Measurements from ENCODE around the gene GRIP1. TPM values are rescaled to one million over a fixed set of nuclear protein-coding genes. Genes with fewer than 3 reads are reported as not detected.

Gene GRIP1
- total RNA-seq, 1 experiment from 2014 or later, result 0.77 TPM

- in situ Hi-C loops (cut with HindIII; ENCODE audit: low pct_unique_long_range_greater_than_20kb, low sequenced_read_pairs), result no loop called here
- DNase-seq (ENCODE audit: low read depth, low spot score), result no peak
Observed at GRCh38 chr12:66352899-66353298, 326.0 kb downstream of the GRIP1 start.

- in situ Hi-C loops (cut with HindIII; ENCODE audit: low pct_unique_long_range_greater_than_20kb, low sequenced_read_pairs), result no loop called here
Observed at GRCh38 chr12:66352197-66352596, 326.7 kb downstream of the GRIP1 start.

GRCh38 chr12:66351301-66351700, 327.6 kb downstream of the GRIP1 start:
- in situ Hi-C loops (cut with HindIII; ENCODE audit: low pct_unique_long_range_greater_than_20kb, low sequenced_read_pairs), result no loop called here

More at GRCh38 chr12:66352197-66352596, 326.7 kb downstream of the GRIP1 start:
- peak; percentile 44 for DNase-seq (ENCODE audit: low read depth, low spot score)

GRCh38 chr12:66345956-66346355, 332.9 kb downstream of the GRIP1 start:
- in situ Hi-C loops (cut with HindIII; ENCODE audit: low pct_unique_long_range_greater_than_20kb, low sequenced_read_pairs), result no loop called here
- no peak for DNase-seq (ENCODE audit: low read depth, low spot score)

More at GRCh38 chr12:66351301-66351700, 327.6 kb downstream of the GRIP1 start:
- no peak for DNase-seq (ENCODE audit: low read depth, low spot score)

DNA sequence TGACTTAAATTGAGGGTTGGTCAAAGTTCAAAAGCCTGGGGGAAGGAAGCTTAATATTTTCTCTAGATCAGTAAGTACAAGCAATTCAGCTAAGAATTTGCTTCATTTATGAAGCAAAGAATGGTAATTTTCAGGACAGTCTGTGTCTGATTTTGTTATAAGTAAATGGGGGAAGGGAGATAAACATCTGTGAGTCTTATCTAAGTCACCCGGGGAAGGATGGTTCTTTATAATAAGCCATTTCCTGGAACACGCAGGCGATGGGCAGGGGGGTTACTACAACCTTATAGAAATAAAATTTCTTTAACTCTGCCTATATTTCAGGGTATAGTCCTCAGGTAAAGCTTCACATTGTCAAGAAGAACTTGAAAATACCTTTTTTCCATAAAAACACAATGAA, 333.7 kb downstream of the GRIP1 start:
- no peak for DNase-seq (ENCODE audit: low read depth, low spot score)
- in situ Hi-C loops (cut with HindIII; ENCODE audit: low pct_unique_long_range_greater_than_20kb, low sequenced_read_pairs), result no loop called here

- in situ Hi-C loops (cut with HindIII; ENCODE audit: low pct_unique_long_range_greater_than_20kb, low sequenced_read_pairs), result no loop called here
- DNase-seq (ENCODE audit: low read depth, low spot score), result no peak
Observed at GRCh38 chr12:66341126-66341525, 337.8 kb downstream of the GRIP1 start.

- no peak for DNase-seq (ENCODE audit: low read depth, low spot score)
- in situ Hi-C loops (cut with HindIII; ENCODE audit: low pct_unique_long_range_greater_than_20kb, low sequenced_read_pairs), result no loop called here
Observed at GRCh38 chr12:66340131-66340530, 338.7 kb downstream of the GRIP1 start.

DNA sequence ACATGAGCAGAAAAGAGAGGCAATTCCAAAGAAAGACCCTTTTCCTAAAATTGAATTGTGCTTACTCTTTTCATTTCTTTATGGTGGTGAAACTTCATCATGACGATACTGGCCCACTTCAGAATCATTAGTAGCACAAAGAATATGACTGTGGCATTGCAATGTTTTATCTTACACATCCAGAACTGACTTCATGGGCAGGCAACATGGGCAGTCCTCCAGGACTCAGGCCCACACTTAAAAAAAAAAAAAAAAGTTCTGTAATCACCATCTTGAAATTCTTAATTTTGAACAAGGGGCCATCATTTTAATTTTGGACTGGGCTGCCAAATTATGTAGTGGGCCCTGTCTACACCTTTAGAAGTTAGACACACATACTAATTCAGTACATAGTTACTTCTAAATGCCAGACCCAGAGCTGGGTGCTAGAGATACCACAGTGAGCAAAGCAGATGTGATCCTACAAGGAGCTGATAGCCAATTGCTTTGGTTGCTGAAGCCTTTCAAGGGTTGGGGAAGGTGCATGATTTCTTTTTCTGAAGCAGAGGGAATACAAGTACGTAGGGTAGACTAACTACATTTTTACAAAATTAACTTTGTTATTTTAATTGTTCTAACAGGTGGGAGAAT, 341.4 kb downstream of the GRIP1 start:
- in situ Hi-C loops (cut with HindIII; ENCODE audit: low pct_unique_long_range_greater_than_20kb, low sequenced_read_pairs), result no loop called here
- no peak for DNase-seq (ENCODE audit: low read depth, low spot score)

DNA sequence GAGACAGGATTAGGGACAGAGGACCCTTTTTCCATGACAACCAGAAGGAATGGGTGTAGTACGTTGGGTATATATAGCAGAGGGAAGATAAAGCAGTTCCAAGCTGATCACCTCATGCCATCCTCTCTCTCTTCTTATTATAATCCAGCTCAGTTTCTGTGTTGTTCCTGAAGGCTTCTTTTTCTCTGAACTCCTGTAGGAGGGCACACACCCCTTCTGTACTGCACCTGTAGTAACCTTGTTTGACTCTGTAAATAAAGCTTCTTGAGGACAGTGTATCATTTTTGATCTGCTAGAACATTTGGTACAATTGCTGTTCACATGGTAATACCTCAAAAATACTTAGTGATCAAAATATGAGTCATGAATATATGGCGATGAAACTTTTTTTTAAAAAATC, 343.1 kb downstream of the GRIP1 start:
- in situ Hi-C loops (cut with HindIII; ENCODE audit: low pct_unique_long_range_greater_than_20kb, low sequenced_read_pairs), result no loop called here
- no peak for DNase-seq (ENCODE audit: low read depth, low spot score)

DNA sequence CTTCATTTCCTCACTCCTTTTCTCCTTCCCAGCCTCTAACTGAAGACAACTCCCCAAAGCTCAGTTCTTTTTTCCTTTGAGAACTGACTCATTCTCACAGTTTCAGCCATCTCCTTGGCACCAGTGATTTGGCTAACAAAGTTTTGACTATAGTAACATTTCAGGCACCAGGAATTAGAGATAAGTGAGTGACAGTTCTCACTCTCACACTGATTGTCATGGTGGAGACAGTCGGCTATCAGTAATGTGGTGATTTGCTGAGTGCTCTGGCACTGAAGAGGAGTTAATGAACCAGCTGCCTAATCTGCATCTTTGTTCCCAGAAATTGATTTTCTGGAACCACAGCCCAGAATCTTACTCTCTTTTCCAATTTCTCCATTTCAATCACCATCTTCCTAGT, 347.1 kb downstream of the GRIP1 start:
- no peak for DNase-seq (ENCODE audit: low read depth, low spot score)
- in situ Hi-C loops (cut with HindIII; ENCODE audit: low pct_unique_long_range_greater_than_20kb, low sequenced_read_pairs), result no loop called here

- no peak for DNase-seq (ENCODE audit: low read depth, low spot score)
- in situ Hi-C loops (cut with HindIII; ENCODE audit: low pct_unique_long_range_greater_than_20kb, low sequenced_read_pairs), result no loop called here
Observed at GRCh38 chr12:66331016-66331415, 347.9 kb downstream of the GRIP1 start.

- peak; percentile 61 for DNase-seq (ENCODE audit: low read depth, low spot score)
- in situ Hi-C loops (cut with HindIII; ENCODE audit: low pct_unique_long_range_greater_than_20kb, low sequenced_read_pairs), result no loop called here
Observed at GRCh38 chr12:66329941-66330340, 348.9 kb downstream of the GRIP1 start.

DNA sequence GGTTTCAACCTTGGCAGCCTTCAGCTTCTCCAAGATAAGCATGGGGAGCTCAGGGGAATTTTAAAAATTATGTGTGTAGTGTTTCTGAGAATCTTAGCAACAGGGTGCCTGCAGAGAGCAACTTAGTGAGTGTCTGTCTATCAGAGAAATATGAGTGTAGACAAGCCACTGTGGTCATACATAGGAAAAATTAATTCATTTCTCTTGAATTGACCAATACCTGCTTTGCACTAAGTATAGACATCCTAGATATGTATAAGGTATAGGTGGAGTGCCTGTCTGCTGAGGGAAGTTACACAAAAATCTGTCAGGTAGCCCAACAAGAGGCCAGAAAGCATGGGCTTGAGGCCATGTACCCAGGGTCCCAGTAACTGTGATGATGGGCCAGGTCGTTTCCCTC, 355.9 kb downstream of the GRIP1 start:
- no peak for DNase-seq (ENCODE audit: low read depth, low spot score)
- in situ Hi-C loops (cut with HindIII; ENCODE audit: low pct_unique_long_range_greater_than_20kb, low sequenced_read_pairs), result no loop called here

DNA sequence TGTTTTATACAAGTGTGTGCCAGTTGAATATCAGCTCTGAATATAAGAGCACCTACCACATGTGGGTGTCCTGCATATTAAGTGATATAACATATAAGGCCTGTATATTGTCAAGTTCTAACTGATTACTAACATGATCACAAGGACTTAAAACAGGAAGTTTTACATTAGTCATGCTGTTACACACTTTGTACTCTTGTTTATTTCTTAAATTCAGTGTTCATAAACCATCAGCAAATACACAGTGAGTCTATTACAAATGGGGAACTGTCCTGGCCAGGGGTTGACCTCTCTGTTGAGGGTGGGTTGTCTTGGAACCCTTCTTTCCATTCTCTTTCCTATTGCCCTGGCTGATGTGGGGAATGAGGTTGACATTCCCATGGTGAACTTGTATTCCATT, 357.4 kb downstream of the GRIP1 start:
- DNase-seq (ENCODE audit: low read depth, low spot score), result no peak
- in situ Hi-C loops (cut with HindIII; ENCODE audit: low pct_unique_long_range_greater_than_20kb, low sequenced_read_pairs), result no loop called here

- DNase-seq (ENCODE audit: low read depth, low spot score), result no peak
- in situ Hi-C loops (cut with HindIII; ENCODE audit: low pct_unique_long_range_greater_than_20kb, low sequenced_read_pairs), result no loop called here
Observed at GRCh38 chr12:66320996-66321395, 357.9 kb downstream of the GRIP1 start.

DNA sequence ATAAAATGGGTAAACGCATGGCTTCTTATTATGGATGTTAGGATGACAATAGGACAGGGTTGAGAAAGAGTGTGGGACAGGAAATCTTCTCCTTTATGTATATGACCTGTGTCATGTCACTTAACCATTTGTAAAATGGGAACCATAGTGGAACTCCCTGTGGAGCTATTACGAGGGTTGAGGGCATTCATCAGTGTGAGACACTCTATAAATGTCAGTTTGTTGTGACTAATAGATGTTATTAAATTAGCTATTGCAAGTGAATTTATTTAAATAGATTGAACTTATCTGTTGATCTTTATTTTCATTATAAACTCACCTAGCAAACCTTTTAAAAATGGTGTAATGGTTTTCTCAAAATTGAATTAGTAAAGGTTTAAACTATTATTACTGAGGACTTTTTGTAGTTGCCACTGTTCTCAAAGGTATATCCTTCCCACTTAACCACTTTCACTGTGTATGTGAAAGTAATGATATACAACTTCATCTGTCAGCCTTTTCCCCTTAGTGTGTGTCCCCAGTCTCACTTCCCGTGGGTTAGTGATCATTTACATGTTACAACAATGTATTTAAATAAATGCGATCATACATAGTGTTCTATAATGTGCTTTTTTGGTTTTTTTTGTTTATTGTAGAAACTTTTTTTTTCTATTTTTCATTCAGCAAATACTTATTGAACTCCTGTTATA, 359.5 kb downstream of the GRIP1 start:
- in situ Hi-C loops (cut with HindIII; ENCODE audit: low pct_unique_long_range_greater_than_20kb, low sequenced_read_pairs), result no loop called here
- DNase-seq (ENCODE audit: low read depth, low spot score), result no peak

DNA sequence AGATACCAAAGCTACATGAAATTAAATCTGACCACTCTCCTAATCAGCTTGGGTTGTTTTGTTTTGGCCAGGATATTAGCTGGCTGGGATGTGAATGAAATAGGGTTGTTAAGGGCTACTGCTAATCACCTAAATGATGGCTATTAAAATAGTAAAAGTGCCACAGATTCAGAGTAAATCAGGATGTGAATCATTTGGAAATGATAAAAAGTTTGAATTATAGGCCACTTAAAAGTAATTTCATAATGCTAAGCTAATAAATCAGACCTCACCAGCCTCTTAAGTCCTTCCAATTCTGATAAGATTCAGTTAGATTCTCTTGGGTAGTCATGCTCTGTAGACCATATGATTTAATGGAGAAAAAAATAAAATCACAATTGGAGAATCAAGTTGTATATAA, 364.6 kb downstream of the GRIP1 start:
- in situ Hi-C loops (cut with HindIII; ENCODE audit: low pct_unique_long_range_greater_than_20kb, low sequenced_read_pairs), result no loop called here

GRCh38 chr12:66312189-66312588, 366.7 kb downstream of the GRIP1 start:
- in situ Hi-C loops (cut with HindIII; ENCODE audit: low pct_unique_long_range_greater_than_20kb, low sequenced_read_pairs), result no loop called here
- no peak for DNase-seq (ENCODE audit: low read depth, low spot score)

More for the DNA sequence above, 364.6 kb downstream of the GRIP1 start:
- DNase-seq (ENCODE audit: low read depth, low spot score), result no peak

DNA sequence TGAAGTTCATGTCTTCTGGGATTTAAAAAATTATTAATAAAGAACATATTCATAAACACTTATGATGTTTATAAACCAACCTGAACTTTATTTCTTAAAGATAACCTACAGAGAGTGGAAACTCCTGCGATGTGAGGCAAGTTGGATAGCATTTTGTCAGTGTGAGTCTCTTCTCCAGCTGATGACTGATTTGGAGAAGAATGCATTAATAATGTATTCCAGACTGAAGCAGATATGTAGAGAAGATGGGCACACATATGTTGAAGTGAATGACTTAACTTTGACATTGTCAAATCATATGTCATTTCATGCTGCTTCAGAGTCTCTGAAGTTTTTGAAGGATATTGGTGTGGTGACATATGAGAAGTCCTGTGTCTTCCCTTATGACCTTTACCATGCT, 369.3 kb downstream of the GRIP1 start:
- in situ Hi-C loops (cut with HindIII; ENCODE audit: low pct_unique_long_range_greater_than_20kb, low sequenced_read_pairs), result no loop called here
- DNase-seq (ENCODE audit: low read depth, low spot score), result no peak

Data from SK-MEL-5 (cell line).